ENCODE data around the gene MOSPD3.

GRCh38 chr7:100568896-100569844, 43.2 kb upstream of the MOSPD3 start:
- no peak for TF ChIP-seq RAD21 (IDR thresholded peaks at IDR 0.05; ENCODE audit: low read depth)
- TF ChIP-seq YY1 (IDR thresholded peaks at IDR 0.05; ENCODE audit: low read depth): no peak
- no peak for TF ChIP-seq TEAD4 (IDR thresholded peaks at IDR 0.05)
